K562 (cell line): ENCODE data around the gene TMCO4.

Experiments used
- ATF7 ChIP-seq: fragments of 450-650 bp; IDR thresholded peaks from 2 replicates; pipeline ENCODE4 v1.7.1; 2014; ENCODE audit warnings: mild to moderate bottlenecking, moderate library complexity
- C11orf30 ChIP-seq: fragments of 450-650 bp; IDR thresholded peaks from 2 replicates; pipeline ENCODE4 v1.6.1; 2016; ENCODE audit warnings: low read depth, mild to moderate bottlenecking
- RAD21 ChIP-seq, 2 experiments: fragments of 250-450 bp in 1 of 2; fragments of 450-650 bp in 1 of 2; sonication (Bioruptor Pico) in 1 of 2; formaldehyde crosslinking in 1 of 2; IDR thresholded peaks in 1 of 2; conservative IDR thresholded peaks in 1 of 2; 2 replicates each; pipeline versions ENCODE4 v1.4.0 to v1.8.0; 2020 to 2022; ENCODE audit warnings: mild to moderate bottlenecking in 2 of 2, moderate library complexity in 1 of 2
- TEAD2 ChIP-seq: fragments of 450-650 bp; IDR thresholded peaks from 2 replicates; pipeline ENCODE4 v1.6.1; 2016; ENCODE audit warnings: missing genetic modification characterization, control low read depth, missing compliant biosample characterization
- ZNF57 ChIP-seq: fragments of 450-650 bp; formaldehyde crosslinking; IDR thresholded peaks from 2 replicates; pipeline ENCODE4 v1.4.0; 2020; ENCODE audit warnings: mild to moderate bottlenecking, moderate library complexity
- TF ChIP-seq, protein P1 (sequence below): conservative IDR thresholded peaks from 2 replicates; pipeline ENCODE4 v1.6.1; 2011; ENCODE audit warnings: low read depth, mild to moderate bottlenecking, low read length; ENCODE audit not compliant: control insufficient read depth
- TF ChIP-seq, protein P2 (sequence below): fragments of 450-650 bp; IDR thresholded peaks from 2 replicates; pipeline ENCODE4 v1.7.1; 2018; ENCODE audit warnings: mild to moderate bottlenecking, low read depth; ENCODE audit not compliant: partially characterized antibody
- TF ChIP-seq, protein P3 (sequence below), 2 experiments: fragments of 450-650 bp; formaldehyde crosslinking in 1 of 2; IDR thresholded peaks; 2 replicates each; pipeline versions ENCODE4 v1.4.0 to v1.6.1; 2014 to 2020; ENCODE audit warnings: mild to moderate bottlenecking in 2 of 2, borderline replicate concordance in 1 of 2, low read depth in 1 of 2
- TF ChIP-seq, protein P4 (sequence below): fragments of 450-650 bp; IDR thresholded peaks from 2 replicates; pipeline ENCODE4 v1.6.1; 2016

DNA sequence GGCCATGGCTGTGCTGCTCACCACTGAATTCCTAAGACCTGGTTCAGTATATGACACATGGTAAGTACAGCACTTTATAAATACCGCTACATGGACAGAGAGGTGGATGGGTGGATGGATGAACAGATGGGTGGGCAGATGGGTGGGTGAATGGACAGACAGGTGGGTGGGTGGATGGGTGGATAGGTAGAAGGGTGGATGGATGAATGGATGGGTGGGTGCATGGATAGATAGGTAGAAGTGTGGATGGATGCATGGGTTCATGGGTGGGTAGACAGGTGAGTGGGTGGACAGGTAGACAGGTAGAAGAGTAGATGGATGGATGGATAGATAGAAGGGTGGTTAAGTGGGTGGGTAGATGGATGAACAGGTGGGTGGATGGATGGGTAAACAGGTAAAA is 54.8 kb downstream of the TMCO4 start:
- TF ChIP-seq RAD21 (CRISPR knock-in tag; conservative IDR thresholded peaks at IDR 0.05 in 1 of 2, IDR thresholded peaks at IDR 0.05 in 1 of 2), result no peak
- TF ChIP-seq, protein P1, sequence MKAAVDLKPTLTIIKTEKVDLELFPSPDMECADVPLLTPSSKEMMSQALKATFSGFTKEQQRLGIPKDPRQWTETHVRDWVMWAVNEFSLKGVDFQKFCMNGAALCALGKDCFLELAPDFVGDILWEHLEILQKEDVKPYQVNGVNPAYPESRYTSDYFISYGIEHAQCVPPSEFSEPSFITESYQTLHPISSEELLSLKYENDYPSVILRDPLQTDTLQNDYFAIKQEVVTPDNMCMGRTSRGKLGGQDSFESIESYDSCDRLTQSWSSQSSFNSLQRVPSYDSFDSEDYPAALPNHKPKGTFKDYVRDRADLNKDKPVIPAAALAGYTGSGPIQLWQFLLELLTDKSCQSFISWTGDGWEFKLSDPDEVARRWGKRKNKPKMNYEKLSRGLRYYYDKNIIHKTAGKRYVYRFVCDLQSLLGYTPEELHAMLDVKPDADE, result no peak
- TF ChIP-seq, protein P2, sequence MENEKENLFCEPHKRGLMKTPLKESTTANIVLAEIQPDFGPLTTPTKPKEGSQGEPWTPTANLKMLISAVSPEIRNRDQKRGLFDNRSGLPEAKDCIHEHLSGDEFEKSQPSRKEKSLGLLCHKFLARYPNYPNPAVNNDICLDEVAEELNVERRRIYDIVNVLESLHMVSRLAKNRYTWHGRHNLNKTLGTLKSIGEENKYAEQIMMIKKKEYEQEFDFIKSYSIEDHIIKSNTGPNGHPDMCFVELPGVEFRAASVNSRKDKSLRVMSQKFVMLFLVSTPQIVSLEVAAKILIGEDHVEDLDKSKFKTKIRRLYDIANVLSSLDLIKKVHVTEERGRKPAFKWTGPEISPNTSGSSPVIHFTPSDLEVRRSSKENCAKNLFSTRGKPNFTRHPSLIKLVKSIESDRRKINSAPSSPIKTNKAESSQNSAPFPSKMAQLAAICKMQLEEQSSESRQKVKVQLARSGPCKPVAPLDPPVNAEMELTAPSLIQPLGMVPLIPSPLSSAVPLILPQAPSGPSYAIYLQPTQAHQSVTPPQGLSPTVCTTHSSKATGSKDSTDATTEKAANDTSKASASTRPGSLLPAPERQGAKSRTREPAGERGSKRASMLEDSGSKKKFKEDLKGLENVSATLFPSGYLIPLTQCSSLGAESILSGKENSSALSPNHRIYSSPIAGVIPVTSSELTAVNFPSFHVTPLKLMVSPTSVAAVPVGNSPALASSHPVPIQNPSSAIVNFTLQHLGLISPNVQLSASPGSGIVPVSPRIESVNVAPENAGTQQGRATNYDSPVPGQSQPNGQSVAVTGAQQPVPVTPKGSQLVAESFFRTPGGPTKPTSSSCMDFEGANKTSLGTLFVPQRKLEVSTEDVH, result no peak
- TF ChIP-seq, protein P3, sequence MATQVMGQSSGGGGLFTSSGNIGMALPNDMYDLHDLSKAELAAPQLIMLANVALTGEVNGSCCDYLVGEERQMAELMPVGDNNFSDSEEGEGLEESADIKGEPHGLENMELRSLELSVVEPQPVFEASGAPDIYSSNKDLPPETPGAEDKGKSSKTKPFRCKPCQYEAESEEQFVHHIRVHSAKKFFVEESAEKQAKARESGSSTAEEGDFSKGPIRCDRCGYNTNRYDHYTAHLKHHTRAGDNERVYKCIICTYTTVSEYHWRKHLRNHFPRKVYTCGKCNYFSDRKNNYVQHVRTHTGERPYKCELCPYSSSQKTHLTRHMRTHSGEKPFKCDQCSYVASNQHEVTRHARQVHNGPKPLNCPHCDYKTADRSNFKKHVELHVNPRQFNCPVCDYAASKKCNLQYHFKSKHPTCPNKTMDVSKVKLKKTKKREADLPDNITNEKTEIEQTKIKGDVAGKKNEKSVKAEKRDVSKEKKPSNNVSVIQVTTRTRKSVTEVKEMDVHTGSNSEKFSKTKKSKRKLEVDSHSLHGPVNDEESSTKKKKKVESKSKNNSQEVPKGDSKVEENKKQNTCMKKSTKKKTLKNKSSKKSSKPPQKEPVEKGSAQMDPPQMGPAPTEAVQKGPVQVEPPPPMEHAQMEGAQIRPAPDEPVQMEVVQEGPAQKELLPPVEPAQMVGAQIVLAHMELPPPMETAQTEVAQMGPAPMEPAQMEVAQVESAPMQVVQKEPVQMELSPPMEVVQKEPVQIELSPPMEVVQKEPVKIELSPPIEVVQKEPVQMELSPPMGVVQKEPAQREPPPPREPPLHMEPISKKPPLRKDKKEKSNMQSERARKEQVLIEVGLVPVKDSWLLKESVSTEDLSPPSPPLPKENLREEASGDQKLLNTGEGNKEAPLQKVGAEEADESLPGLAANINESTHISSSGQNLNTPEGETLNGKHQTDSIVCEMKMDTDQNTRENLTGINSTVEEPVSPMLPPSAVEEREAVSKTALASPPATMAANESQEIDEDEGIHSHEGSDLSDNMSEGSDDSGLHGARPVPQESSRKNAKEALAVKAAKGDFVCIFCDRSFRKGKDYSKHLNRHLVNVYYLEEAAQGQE (IDR thresholded peaks at IDR 0.05; ENCODE audit: borderline replicate concordance), result no peak
- TF ChIP-seq, protein P3 (CRISPR knock-in tag; IDR thresholded peaks at IDR 0.05; ENCODE audit: low read depth), result no peak
- TF ChIP-seq ZNF57 (CRISPR knock-in tag), result no peak
- no peak for TF ChIP-seq TEAD2 (tag)
- TF ChIP-seq ATF7, result no peak
- TF ChIP-seq, protein P4, sequence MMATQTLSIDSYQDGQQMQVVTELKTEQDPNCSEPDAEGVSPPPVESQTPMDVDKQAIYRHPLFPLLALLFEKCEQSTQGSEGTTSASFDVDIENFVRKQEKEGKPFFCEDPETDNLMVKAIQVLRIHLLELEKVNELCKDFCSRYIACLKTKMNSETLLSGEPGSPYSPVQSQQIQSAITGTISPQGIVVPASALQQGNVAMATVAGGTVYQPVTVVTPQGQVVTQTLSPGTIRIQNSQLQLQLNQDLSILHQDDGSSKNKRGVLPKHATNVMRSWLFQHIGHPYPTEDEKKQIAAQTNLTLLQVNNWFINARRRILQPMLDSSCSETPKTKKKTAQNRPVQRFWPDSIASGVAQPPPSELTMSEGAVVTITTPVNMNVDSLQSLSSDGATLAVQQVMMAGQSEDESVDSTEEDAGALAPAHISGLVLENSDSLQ, result no peak
- no peak for TF ChIP-seq C11orf30
